Omental fat pad (tissue), 4 donors: ENCODE data around the gene OSTN. TPM values are rescaled to one million over a fixed set of nuclear protein-coding genes. Genes with fewer than 3 reads are reported as not detected.

ENCODE experiments used
- ATAC-seq: fragments of 150-250 bp; one replicate; pipeline ENCODE4 v1.9.1; 2016; ENCODE audit warnings: mild to moderate bottlenecking, moderate library complexity; ENCODE audit not compliant: low FRiP score
- DNase-seq: peaks from one replicate; pipeline ENCODE4 v3.0.0-alpha.2; 2019; ENCODE audit warnings: low spot score
- total RNA-seq, 4 donors: library from RNA; depleted of rRNA; stranded (reverse); fragments of >200 nt; gene quantifications; one replicate each; pipeline ENCODE4 v1.1.0, GENCODE V29; 2016
- TF ChIP-seq, protein P1 (sequence below), 3 donors: fragments of 450-650 bp; IDR thresholded peaks; one replicate each; pipeline ENCODE4 v1.5.1; 2016 to 2017; ENCODE audit warnings: antibody characterized with exemption in 3 of 3, mild to moderate bottlenecking in 3 of 3, moderate library complexity in 2 of 3

OSTN gene
- total RNA-seq, 4 donors from 2014 or later: not detected

DNA sequence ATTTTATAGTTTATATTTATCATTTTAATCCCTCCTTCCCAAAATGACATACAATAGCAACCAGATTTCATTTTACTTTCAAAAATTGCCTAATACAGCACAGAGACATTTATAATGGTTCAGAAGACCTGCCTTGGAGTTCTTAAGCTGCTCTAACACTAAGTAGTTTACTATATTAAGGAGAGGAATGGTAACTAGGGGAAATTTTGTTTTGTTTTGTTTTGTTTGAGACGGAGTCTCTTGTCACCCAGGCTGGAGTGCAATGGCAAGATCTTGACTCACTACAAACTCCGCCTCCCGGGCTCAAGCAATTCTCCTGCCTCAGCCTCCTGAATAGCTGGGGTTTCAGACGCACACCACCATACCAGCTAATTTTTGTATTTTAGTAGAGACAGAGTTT, 107.4 kb downstream of the OSTN start:
- TF ChIP-seq, protein P1, sequence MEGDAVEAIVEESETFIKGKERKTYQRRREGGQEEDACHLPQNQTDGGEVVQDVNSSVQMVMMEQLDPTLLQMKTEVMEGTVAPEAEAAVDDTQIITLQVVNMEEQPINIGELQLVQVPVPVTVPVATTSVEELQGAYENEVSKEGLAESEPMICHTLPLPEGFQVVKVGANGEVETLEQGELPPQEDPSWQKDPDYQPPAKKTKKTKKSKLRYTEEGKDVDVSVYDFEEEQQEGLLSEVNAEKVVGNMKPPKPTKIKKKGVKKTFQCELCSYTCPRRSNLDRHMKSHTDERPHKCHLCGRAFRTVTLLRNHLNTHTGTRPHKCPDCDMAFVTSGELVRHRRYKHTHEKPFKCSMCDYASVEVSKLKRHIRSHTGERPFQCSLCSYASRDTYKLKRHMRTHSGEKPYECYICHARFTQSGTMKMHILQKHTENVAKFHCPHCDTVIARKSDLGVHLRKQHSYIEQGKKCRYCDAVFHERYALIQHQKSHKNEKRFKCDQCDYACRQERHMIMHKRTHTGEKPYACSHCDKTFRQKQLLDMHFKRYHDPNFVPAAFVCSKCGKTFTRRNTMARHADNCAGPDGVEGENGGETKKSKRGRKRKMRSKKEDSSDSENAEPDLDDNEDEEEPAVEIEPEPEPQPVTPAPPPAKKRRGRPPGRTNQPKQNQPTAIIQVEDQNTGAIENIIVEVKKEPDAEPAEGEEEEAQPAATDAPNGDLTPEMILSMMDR (IDR thresholded peaks at IDR 0.05): no peak
- ATAC-seq (no peak), DNase-seq (no peak)

DNA sequence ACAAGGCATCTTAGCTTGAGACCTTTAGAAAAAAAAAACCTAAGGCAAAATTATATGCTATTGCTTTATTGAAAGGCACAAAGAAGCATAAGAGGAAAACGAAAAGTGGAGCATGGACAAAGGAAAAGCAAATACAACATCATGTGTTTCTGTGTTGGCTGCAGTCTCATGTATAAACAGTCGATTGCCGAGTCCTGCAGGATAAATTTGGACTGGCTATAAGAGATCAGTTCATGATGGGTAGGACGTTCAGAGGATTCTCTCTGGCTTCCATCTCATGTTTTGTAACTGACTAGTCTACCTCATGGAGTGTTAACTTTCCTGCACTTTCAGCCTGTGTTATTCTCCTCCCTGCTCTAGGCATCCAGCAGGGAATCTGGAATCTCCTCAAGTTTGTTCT, 108.3 kb downstream of the OSTN start:
- DNase-seq (no peak), ATAC-seq (no peak)
- TF ChIP-seq, protein P1 (IDR thresholded peaks at IDR 0.05): no peak

DNA sequence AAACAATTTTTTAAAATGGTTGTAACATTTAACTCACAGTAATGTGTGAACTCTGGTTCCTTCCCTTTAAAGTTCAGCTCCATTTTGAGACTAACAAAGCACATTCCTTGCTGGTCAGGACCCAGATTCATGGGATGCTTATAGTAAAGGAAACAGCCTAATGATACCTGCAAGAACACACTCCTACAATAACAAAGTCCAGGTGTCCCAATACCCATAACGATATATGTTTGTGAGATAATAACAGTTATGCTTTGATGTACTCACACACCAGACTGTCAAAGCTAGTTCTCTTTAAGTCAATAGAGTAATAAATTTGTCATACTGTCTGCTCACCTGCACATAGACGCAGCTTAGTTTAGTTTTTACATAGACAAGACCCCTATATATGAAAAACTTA, 114.3 kb downstream of the OSTN start:
- ATAC-seq (no peak), DNase-seq (no peak)
- TF ChIP-seq, protein P1 (IDR thresholded peaks at IDR 0.05): no peak

GRCh38 chr3:191314109-191314728, 115.2 kb downstream of the OSTN start:
- DNase-seq: no peak
- peak; percentile 19 for ATAC-seq
- TF ChIP-seq, protein P1 (IDR thresholded peaks at IDR 0.05): no peak

Other genes with a start within 250 kb of the OSTN start
- 100 to 1,000 TPM in 3 of 4 donors, 10 to 100 TPM in 1; 93.3 to 182 (median 125) TPM for gene CCDC50, start 130.2 kb downstream of the OSTN start, total RNA-seq
- gene UTS2B, start 131.3 kb downstream of the OSTN start, total RNA-seq: 1 to 10 TPM in 2 of 4 donors, under 1 TPM in 2; 0.24 to 1.3 (median 1.00) TPM